ACHN (cell line): ENCODE data around the gene DLGAP4.

Source experiments
- DNase-seq: peaks from one replicate; pipeline ENCODE4 v3.0.0-alpha.2; 2015
- in situ Hi-C: cut with HindIII; loops from 2 replicates; pipeline ENCODE4 v1.10.0; 2017; ENCODE audit warnings: low sequenced_read_pairs, low pct_ligation_motif_present, low pct_unique_long_range_greater_than_20kb

Gene DLGAP4

DNA sequence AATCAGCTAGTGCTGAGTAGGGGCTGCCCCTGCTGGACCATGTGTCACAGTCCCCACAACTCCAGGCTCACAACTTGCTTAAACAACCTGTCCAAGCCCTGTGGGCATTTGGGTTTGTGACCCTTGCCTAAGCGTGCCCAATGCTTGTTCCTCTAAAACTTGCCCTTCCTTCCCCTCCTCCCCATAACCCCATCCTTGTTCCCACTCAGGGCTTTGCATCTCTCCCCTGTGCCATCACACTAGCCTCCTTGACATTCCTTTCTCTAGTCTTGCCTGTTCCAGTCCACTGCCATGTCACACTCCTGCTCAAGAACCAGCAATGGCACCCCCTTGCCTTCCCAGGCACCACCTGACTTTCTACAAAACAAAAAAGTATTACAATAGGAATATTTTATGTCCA, 2.3 kb upstream of the DLGAP4 start:
- DNase-seq, result no peak
- in situ Hi-C loops, result no loop called here

DNA sequence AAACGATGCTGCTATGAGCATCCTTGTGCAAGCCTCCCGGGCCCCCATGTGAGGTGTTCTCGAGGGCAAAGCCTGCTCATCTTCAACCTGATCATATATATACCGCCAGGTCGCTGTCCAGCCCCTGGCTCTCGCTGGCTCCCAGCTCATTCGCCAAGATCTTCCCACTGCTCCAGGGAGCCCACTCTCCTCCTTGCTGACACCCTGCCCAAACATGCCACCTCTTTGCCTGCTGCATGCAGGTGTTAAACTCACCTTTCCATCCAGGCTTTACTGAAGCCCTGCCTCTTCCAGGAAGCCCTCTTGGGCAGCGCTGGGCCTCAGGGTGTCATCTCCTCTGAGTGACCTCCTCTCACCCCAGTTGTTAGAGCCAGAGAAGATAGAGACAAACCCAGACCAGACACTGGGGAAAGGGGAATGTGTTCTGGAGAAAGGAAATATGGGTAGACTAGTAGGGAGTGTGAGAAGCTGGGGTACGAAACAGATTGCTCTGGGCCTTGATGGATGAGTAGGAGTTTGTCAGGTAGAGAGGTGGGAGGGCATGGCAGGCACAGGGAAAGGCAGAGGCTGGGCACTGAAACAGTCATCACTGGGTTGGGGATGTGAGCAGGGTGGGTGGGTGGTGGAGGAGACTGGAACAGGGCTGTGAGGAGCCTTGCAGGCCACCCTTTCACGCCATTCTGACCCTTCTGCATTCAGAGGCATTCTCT, 1.2 kb upstream of the DLGAP4 start:
- DNase-seq, result no peak
- in situ Hi-C loops, result no loop called here

DNA sequence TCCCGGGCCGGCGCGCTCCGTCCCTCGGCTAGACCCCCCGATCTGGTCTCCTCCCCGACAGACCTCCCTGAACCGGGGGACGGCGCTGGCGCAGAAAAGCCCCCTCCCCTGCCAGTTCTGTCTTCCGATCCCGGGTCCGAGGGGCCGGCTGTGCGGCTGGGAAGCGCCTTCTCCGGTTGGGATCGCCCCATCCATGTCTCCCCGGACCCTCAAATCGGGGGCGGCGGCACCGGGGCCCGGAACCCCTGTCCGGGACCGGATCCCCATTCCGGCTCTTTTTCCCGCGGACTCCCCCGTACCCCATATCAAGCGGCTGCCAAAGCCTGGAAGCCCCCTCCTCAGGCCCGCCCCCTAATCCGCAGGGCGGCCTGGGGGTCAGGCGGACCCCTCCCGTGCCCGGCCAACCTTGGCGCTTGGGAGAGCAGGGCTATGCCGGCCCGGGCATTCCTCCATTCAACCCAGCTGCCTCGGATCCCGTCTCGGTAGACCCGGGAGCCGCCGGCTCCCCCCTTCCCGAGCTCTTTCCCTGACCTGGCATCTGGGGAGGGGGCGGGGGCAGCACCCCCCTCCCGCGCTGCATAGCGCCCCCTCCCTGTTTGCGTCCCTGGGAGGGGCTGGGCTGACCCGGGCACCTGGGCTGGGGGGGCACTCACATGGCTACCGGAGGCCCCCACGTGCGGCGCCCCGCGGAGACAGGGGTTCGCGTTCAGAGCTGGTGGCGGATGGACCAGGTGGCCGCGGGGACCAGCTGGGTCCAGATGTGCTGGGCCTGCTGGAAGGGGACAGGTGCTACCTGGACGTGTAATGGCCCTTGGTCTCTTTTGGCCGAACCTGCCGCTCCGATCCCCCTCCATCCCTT, 643 bp downstream of the DLGAP4 start:
- no peak for DNase-seq
- in situ Hi-C loops, result no loop called here

DNA sequence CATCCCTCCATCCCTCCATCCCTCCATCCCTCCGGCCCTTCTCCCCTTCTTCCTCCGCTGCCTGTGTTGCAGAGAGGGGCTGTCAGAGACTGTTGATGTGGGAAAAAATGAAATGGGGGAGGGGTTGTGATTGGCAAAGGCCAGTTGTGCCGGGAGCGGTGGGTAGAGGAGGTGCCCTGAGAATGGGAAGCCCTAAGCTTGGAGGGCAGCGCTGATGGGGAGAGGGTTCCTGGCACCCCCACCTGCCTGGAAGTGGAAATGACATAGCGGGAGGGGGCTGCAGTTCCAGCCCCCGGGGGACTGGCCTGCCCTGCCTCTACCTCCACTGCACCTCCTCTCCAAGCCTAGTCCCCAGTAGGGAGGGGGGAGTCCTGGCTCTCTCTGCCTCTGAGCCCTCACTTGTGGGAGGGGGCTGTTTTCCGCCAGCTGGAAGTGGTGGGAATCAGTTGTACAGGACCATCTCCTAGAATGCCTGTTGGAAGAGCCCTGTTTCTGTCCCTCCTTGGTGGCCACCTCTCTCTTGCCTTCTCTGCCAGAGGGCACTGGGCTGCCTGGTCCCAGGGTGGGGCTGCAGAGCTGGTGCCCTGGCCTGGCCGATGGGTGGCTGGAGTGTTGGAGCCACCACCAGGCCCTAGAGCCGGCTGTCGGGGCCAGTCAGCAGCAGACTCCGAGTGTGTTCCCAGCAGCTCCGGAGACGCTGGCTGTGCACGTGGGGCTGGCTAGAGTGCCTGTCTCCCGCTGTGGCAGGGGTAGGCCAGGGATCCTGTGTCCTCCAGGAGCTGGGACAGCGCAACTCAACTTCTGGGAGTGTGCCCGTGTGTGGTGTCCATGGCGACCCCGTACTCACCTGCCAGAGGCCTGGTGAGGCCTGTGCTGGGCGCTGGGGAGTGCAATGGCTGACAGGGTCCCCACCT, 1.5 kb downstream of the DLGAP4 start:
- DNase-seq, result no peak
- in situ Hi-C loops, result no loop called here

DNA sequence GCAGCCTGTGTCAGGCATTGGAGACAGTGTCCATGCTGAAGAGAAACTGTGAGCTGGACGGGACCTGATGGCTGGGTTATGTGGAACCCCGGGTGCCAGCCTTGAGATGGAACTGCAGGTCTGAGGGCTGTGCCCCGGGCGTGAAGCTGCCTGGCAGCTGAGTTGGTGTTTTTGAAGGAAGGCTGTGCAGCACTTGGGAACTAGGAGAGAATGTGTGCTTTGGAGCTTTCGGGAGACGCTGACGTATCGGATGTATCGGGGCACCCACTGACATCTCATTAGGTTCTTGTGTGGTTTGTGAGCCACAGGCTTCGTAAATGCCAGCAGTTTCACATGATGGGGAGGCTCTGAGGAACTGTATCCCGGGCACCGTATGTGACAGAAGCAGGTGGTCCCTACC, 2.2 kb downstream of the DLGAP4 start:
- in situ Hi-C loops, result no loop called here
- DNase-seq, result no peak

DNA sequence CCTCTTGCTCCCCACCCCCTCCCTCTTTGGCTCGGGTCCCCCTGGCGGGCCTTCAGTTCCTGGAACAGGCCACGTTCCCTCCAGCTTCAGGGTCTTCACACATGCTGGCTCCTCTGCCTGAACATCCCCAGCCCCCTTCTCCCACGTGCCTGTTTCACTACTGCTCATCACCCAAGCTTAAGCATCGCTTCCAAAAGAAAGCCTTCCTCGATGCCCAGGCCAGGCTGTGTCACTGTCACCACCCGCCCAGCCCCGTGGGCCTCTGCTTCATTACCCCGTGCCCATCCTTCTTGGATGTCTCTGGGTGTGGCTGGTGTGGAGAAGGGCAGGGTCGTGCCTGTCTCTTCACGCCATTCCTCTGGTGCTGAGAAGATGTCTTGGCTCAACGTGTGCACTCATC, 2.8 kb downstream of the DLGAP4 start:
- in situ Hi-C loops, result no loop called here
- no peak for DNase-seq

DNA sequence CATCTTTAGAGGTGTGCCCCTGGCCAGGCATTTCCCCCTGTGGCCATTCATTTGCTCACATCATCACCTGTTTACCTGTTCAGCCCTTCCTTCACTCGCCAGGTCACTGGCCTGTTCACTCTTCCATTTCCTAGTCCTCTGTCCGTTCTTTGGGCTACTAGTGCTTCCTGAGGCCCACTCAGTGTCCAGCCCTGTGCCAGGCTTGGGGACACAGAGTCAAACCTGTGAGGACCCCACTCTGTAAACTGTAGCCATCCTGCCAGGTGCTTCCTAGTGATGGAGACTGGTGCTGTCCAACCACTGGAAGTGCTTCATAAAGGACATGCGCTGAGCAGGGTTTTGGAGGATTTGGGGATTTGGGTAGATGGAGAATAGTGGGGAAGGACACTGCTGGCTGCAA, 3.5 kb downstream of the DLGAP4 start:
- no peak for DNase-seq

DNA sequence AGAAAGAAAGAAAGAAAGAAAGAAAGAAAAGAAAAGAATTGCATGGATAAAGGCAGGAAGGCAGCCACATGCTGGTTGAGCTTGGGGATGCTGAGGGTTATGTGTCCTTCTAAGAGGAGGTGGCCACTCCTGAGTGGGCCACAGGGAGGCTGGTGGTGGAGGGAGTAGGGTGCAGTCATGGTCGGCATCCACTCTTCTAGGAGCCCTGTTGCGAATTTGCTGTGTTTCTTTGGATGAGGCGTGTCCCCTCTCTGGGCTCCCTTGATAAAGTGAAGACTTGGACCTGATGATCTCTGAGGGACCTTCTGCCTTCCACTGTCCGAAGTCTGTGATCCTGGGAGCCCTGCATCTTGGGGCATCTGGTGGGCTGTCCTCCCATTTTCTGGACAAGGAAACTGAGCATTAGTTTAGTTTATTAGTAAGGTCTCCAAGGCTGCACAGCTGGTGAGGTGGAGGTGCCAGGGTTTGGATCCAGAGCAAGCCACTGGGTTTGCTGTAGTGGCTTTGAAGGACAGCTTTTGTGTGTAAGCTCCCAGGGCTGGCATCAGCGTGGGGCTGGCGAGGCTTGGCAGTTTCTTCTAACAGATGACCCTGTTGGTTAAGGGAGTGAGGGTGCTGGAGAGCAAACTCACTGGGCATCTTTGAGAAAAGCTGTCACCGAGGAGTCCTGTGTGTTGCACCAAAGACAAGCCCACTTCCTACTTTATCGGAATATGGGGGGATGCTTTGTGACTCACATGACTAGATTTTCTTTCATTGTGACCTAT, 4.3 kb downstream of the DLGAP4 start:
- in situ Hi-C loops, result no loop called here
- DNase-seq, result no peak

More for the DNA sequence above, 3.5 kb downstream of the DLGAP4 start:
- in situ Hi-C loops, result no loop called here

DNA sequence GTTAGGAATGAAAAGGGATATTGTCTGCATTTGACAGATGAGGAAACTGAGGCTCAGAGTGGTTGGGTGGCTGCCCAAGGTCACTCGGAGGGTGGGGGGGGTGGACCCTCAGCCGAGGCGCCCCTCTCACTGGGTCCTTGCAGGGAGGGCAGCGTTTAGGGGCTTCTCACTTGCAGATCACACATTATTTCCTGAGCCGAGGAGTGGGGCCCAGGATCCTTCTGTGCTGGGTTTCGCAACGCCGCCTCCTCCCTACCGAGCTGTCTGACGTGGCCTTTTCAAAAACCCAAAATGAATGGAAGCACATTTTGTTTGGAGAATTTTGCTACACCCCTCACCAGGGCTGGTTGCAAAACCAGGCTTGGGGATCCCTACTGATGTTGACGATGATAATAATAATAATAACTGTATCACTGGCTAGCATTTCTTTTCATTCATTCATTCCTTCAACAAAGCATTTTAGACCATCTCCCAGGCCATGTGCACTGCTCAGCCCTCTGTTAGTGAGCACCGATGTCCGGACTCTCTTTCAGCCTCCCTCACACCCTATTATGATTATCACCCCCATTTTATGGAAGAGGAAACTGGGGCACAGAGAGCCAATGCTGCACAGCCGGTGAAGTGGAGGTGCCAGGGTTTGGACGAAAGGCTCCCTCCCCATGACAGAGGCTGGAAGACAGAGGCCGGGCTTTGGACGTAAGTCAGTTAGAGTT, 5.2 kb downstream of the DLGAP4 start:
- in situ Hi-C loops, result no loop called here
- no peak for DNase-seq

DNA sequence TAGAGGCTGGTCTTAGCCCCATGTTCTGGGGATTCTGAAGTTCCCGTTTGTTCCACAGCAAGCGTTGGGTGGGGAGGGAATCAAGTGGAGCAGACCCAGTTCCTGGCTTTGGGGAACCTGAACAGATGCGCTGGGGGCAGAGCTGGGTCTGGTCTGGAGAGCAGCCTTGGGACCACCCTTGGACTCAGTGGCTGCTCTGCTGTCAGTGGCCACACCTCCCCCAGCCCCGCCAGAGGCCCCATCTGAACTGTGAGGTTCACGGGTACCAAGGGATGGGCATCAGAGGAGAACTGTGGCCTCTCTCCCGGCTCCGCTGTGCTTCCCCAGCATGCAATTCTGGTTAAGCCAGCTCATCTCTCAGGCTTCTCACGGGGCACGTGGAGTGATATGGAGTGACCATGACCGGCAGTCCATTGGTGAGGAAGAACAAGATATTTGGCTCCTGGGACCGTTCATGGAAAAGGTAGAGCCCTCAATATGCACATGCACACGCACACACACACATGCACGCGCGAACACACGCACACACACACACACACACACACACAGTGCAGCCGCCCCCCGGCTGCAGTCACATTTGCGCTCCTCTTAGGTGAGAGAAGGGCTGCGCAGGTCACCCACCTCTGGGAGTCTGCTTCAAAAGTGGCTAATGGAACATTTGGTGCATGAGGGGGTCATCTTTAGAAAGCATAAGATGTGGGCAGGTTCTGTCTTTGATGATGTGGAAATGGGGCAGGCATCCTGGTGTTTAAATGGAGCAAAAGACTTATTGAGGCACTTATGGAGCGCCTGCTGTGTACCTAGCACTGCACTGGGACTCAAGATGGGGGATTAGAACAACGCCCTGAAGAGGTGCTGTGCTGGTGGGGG, 6.0 kb downstream of the DLGAP4 start:
- in situ Hi-C loops, result no loop called here
- DNase-seq, result no peak

DNA sequence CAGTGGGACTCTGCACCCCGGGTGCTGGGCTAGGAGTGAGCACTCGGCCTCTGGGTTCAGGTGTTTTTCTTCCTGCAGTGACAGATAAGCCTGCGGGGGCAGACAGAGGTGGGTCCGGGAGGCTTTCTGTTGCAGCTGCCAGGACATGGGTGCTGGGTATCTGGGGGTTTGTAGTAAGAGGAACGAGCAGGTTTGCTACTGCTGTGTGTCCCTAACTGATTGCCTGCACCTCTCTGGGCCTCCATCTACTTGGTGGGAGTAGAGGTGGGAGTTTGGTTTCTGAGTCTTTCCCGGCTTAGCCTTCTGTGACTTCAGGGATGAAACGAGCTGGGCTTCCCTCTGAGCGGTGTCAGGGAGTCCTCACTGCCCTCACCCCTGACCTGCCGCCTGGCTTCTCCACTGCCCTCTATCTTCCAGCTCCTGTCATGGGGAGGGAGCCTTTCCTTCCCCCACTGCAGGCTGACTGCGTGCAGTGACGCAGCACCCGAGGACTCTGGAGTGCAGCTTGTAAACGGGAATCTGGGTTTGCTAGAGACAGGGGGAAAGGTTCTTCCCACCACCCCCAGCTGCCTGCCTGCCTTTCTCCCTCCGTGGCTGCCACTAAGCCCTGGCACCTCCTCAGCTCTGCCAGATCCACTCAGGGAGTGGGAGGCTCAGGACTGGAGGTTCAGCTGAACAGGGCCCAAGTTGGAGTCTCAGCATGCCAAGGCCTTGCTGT, 6.7 kb downstream of the DLGAP4 start:
- DNase-seq, result no peak
- in situ Hi-C loops, result no loop called here

DNA sequence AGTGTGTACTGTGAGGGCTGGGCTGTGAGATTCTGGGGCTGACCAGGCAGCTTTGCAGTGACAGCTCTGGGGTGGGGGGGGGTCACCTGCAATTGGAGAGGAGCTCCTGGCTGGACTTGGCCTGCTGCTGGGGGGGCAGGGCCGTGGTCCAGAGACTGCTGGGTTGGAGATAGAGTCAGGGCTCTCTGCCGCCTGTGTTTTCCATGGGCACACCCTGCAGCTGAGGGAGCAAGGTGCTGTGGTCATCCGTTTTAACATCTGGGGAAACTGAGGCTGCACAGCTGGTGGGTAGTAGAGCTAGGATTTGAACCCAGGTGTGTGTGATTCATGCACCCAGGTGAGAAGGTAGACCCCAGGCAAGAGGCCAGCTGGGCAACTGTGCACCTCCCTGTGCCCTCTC, 7.3 kb downstream of the DLGAP4 start:
- in situ Hi-C loops, result no loop called here
- no peak for DNase-seq

DNA sequence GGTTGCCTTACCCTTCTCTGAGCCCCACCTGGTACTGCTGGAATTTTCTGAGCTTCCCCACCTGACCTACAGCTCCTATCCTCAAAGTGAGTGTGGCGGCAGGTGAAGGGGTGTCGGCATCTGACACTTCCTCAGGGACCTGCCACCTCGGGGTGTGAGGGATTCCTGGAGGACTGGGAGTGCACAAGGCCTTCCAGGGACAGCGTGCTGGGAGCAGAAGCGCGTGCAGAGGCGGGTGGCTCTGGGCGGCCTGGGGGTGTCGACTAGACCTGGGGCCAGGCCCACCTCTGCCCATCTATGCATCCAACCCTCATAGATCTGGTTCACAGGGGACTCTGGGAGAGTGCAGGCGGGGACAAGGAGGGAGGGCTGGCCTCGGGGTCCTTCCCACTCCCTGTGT, 7.8 kb downstream of the DLGAP4 start:
- DNase-seq, result no peak
- in situ Hi-C loops, result no loop called here

DNA sequence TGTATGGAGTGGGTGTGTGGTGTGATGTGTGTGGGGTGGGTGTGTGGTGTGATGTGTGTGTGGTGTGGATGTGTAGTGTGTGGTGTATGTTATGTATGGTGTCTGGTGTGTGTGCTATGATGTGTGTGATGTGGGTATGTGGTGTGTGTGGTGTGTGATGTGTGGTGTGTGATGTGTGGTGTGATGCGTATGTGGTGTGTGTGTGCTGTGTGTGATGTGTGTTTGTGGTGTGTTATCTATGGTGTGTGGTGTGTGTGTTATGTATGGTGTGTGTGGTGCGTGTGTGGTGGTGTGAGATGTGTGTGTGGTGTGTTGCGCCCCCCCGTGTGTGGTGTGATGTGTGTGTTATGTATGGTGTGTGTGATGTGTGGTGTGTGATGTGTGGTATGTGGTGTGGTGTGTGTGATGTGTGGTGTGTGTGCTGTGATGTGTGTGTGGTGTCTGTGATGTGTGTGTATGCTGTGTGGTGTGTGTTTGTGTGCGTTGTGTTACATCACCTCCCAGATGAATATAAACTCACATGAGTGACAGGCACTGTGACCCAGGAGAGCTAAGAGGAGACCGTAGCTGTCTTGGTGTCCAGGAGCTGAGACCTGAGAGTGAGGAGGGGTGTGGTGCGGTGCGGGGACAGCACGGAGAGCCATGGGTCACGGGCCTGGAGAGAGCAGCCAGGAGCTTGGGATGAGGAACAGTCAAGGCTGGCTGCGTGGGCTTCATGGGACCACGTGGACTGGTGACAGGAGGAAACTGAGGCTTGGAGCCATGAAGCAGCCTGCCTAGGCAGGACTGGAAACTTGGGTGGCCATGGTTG, 8.8 kb downstream of the DLGAP4 start:
- DNase-seq, result no peak
- in situ Hi-C loops, result no loop called here

DNA sequence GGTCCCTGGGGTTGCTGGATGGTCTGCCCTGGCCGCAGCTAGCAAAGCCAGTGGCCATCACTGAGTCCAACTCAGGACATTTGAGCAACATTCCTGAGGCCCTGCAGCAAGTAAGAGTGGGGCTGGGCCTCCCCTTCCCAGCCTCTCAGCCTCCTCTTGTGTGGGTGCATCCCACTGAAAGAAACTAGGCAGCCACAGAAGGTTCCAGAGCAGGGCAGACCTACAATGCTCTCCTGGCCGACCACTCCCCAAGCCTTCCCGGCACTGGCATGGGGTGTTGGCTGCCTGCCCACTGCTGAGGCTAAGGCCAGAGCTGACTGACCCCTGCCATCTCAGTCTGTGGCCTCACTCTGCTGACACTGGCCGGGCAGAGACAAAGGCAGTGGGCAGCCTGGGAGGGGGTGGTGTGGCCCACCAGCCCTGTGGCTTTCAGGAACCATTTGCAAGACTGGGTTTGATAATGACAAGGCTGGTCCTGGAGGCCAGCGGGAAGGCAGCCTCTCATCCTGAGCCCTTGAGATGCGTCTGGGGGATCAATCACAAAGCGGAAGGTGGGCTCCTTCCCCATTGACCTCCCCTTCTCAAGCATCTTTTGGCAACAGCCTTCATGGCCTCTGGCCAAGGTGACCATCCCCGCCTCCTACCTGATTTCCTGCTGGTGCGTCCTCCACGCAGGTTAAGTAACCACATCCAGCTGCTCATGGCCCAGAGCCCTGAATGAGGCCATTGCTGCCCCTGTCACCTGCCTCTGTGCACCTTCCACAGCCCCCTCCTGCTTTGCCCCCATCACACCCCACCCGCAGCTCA, 9.6 kb downstream of the DLGAP4 start:
- in situ Hi-C loops, result no loop called here
- DNase-seq, result no peak
